MCF 10A (cell line): ENCODE results near the gene SEC14L5. TPM values are rescaled to one million over a fixed set of nuclear protein-coding genes. Genes with fewer than 3 reads are reported as not detected.

Source experiments
- Bru-seq: library from RNA; stranded (reverse); fragments of 400-500 nt; gene quantifications from one replicate; lab custom pipeline; 2021; lab: Mats Ljungman, UMichigan
- BruChase-seq, 2 experiments: library from RNA; stranded (reverse); fragments of 400-500 nt; gene quantifications; one replicate each; lab custom pipeline; 2021; lab: Mats Ljungman, UMichigan
- BruUV-seq: library from RNA; stranded (reverse); fragments of 400-500 nt; replicated peaks from 2 replicates; lab custom pipeline; 2021; lab: Mats Ljungman, UMichigan
- CTCF ChIA-PET: fragments of 300-600 bp; sonication (Branson Sonifier 250); formaldehyde crosslinking; extraction: SDS; loops from one replicate; lab custom pipeline; 2021; ENCODE audit warnings: antibody characterized with exemption, inconsistent platforms; lab: Yijun Ruan, JAX
- POLR2A ChIA-PET: fragments of 300-600, 350-650 bp; sonication (Branson Sonifier 250); formaldehyde crosslinking; extraction: SDS; loops from one replicate; lab custom pipeline; 2020; ENCODE audit warnings: antibody characterized with exemption, inconsistent platforms; lab: Yijun Ruan, JAX
- DNase-seq: peaks from one replicate; pipeline ENCODE4 v3.0.0-alpha.2; 2018; ENCODE audit not compliant: unreplicated experiment
- H3K27ac Mint-ChIP-seq: one replicate; pipeline ENCODE4 v1.8.0; 2022; ENCODE audit warnings: mild to moderate bottlenecking, low read depth, mixed read lengths; ENCODE audit not compliant: unreplicated experiment
- H3K27me3 Mint-ChIP-seq: one replicate; pipeline ENCODE4 v1.8.0; 2022; ENCODE audit warnings: mixed read lengths; ENCODE audit not compliant: insufficient read depth, unreplicated experiment
- H3K36me3 Mint-ChIP-seq: one replicate; pipeline ENCODE4 v1.8.0; 2022; ENCODE audit warnings: mild to moderate bottlenecking, moderate library complexity, mixed read lengths; ENCODE audit not compliant: insufficient read depth, unreplicated experiment
- H3K4me1 Mint-ChIP-seq: one replicate; pipeline ENCODE4 v1.8.0; 2022; ENCODE audit warnings: mixed read lengths; ENCODE audit not compliant: insufficient read depth, unreplicated experiment
- H3K4me3 Mint-ChIP-seq: one replicate; pipeline ENCODE4 v1.8.0; 2022; ENCODE audit warnings: mild to moderate bottlenecking, moderate library complexity, mixed read lengths; ENCODE audit not compliant: unreplicated experiment
- H3K9me3 Mint-ChIP-seq: one replicate; pipeline ENCODE4 v1.8.0; 2022; ENCODE audit warnings: mixed read lengths; ENCODE audit not compliant: unreplicated experiment
- CTCF ChIP-seq: fragments of 200-600 bp; IDR thresholded peaks from one replicate; pipeline ENCODE4 v1.8.0; 2022; ENCODE audit warnings: antibody characterized with exemption, mild to moderate bottlenecking; ENCODE audit not compliant: unreplicated experiment
- intact Hi-C: fragments of 100-400 bp; cut with micrococcal nuclease; formaldehyde crosslinking; loops from 2 replicates; pipeline ENCODE4 v1.14.1; 2022
- long read RNA-seq: library from polyadenylated mRNA; stranded (forward); transcript quantifications from one replicate; pipeline ENCODE4 v2.0.0, GENCODE V29; 2022
- total RNA-seq: library from RNA; stranded (reverse); gene quantifications from 2 replicates; pipeline ENCODE4 v1.2.3, GENCODE V29; 2022

Gene SEC14L5
- total RNA-seq (0.22 TPM in 1 of 2 replicates, not detected in the other), Bru-seq, nascent RNA (percentile 11 among the genes with signal in this experiment), BruChase-seq, experiment 1, labeled RNA remaining after a 6-hour chase (percentile 22 among the genes with signal in this experiment), BruChase-seq, experiment 2, labeled RNA remaining after a 2-hour chase (percentile 16 among the genes with signal in this experiment)
- long read RNA-seq = 0 reads

DNA sequence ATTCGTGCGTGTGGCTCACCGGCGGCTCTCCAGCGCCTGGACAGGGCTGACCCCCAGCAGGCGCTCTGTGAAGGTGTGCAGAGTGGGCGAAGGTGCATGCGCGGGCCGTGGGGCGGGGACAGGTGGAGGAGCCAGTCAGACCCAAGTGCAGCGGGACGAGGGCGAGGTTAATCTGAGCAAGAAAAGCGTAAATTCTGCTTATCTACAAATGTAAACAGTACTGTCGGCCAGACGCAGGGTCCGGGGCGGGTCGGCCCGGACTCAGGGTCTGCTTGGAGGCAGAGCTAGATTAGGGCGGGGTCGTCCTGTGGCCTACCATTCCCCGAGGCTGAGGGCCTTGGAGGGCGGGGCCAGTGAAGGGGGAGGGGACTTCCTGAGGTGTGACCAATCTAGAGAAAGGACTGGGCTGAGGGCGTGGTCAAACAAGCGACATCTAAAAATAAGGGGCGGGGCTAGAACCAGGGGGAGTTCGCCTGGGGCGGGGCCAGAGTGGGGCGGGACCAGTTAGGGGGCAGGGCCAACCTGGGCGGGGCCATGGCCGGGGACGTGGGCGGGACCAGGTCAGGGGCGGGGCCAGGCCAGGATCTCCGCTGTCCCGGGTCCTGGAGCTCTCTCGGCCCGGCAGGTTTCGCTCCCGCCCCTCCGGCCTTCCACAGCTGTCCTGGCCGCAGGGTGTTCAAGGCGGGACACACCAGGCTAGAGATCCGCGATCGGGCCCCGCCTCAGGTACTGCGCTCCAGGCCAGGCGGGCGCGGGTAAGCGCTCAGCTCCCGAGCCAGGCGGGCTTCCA is at the start of gene SEC14L5:
Gene SEC14L5, plus strand, starts transcription at position 611 of the 790 bp plus-strand sequence. CDS start 994 bp downstream, outside the sequence.
- Mint-ChIP-seq H3K27ac (no peak within 1 kb of the TSS), H3K9me3 (no peaks in the 10 kb centered on the region), H3K27me3 (peaks cover 14% of the 10 kb centered on the region), H3K4me1 (peaks cover 12% of the 10 kb centered on the region), H3K36me3 (no peaks in the 10 kb centered on the region), H3K4me3 (peak within 1 kb of the TSS; percentile 90)
- BruUV-seq = no TSS peak
- DNase-seq = peak; percentile 99
- intact Hi-C loops = loop anchor here (2.0 to 10.0 kb wide), 6 partner anchors 135 to 606 kb away; partner anchors contain the start of genes NUDT16L1, PAM16, ROGDI and UBALD1
- CTCF ChIA-PET = interaction anchor here (0.7 to 4.3 kb wide), 9 partner anchors 21 to 372 kb away, joined by 3 to 33 read pairs (median 5); partner anchors contain the start of genes GLYR1, PPL and UBN1
- TF ChIP-seq CTCF = no peak
- POLR2A ChIA-PET = interaction anchor here (0.9 to 2.4 kb wide), 10 partner anchors 13 to 189 kb away, joined by 3 to 14 read pairs (median 4); partner anchors contain the start of genes NAGPA and PPL

GRCh38 chr16:4908854-4909401 is 49.2 kb upstream of the SEC14L5 start:
- H3K27me3 Mint-ChIP-seq = no peaks in the 10 kb centered on the region
- peaks cover 71% of the 10 kb centered on the region for H3K36me3 Mint-ChIP-seq
- CTCF ChIA-PET = interaction anchor here (0.6 kb wide), 1 partner anchor 70 kb away, joined by 3 read pairs; no protein-coding TSS in a partner anchor
- BruUV-seq = no TSS peak
- DNase-seq = no peak
- H3K4me1 Mint-ChIP-seq = peaks cover 13% of the 10 kb centered on the region
- intact Hi-C loops = no loop called here
- TF ChIP-seq CTCF = no peak
- POLR2A ChIA-PET = interaction anchor here (1.2 kb wide), 1 partner anchor 27 kb away, joined by 4 read pairs; no protein-coding TSS in a partner anchor
- H3K27ac Mint-ChIP-seq = peak overlapping the region; percentile 23
- no peak overlapping the region for H3K4me3 Mint-ChIP-seq
- no peaks in the 10 kb centered on the region for H3K9me3 Mint-ChIP-seq

DNA sequence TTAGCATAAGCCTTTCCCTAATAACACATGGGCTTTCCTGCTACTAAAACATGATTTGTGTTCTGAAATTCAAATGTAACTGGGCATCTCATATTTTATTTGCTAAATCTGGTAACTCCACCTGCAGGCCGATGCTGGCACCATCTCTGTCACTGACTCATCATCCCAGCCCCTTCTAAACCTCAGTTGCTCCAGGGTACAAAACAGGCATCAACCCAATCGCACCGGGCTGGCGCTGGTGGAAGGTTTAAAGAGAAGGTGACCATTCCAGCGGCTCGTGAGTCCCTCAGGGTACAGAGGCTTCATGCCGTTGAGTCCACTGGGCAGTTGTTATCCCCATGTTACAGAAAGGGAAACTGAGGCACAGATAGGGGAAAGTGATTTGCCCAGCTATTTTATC is 48.3 kb upstream of the SEC14L5 start:
- H3K9me3 Mint-ChIP-seq = no peaks in the 10 kb centered on the region
- peaks cover 62% of the 10 kb centered on the region for H3K36me3 Mint-ChIP-seq
- no peak overlapping the region for H3K27ac Mint-ChIP-seq
- peak; percentile 28 for DNase-seq
- TF ChIP-seq CTCF = no peak
- BruUV-seq = no TSS peak
- H3K4me1 Mint-ChIP-seq = peaks cover 13% of the 10 kb centered on the region
- ChIA-PET POLR2A (interaction anchor here (0.6 to 4.0 kb wide), 3 partner anchors 26 to 52 kb away, joined by 4 to 23 read pairs (median 5); partner anchors contain the start of gene PPL), CTCF (no interaction called here)
- intact Hi-C loops = no loop called here
- H3K4me3 Mint-ChIP-seq = no peak overlapping the region
- no peaks in the 10 kb centered on the region for H3K27me3 Mint-ChIP-seq
